ENCODE data around the gene SH3D19.

SH3D19 gene

GRCh38 chr4:151192556-151193235 lies 132.7 kb downstream of the SH3D19 start:
- DNase-seq: no peak

- DNase-seq: no peak
Observed at GRCh38 chr4:151184523-151185458, 140.6 kb downstream of the SH3D19 start.

GRCh38 chr4:151182455-151182996 lies 142.9 kb downstream of the SH3D19 start:
- DNase-seq: no peak

GRCh38 chr4:151176685-151177084 lies 148.7 kb downstream of the SH3D19 start:
- no peak for DNase-seq

GRCh38 chr4:151175754-151176631 lies 149.4 kb downstream of the SH3D19 start:
- no peak for DNase-seq

DNA sequence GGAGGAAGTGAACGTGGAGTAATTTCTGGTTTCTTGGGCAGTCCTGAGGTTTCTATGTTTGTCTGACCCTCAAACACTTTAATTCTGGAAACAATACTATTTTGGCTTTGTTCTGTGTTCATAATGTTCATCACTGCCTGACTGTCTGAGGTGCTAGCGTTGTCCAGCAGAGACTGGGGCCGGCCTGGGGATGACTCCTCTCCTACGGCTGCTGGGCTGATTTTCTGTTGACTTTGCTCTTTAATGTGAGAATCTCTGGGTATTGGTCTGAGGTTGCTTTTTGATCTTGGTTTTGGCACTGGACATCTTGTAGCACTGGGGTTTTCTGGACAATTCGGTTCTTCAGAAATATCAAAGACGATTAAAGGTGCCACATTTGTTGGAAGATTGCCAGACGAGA lies 150.2 kb downstream of the SH3D19 start:
- DNase-seq: no peak

DNA sequence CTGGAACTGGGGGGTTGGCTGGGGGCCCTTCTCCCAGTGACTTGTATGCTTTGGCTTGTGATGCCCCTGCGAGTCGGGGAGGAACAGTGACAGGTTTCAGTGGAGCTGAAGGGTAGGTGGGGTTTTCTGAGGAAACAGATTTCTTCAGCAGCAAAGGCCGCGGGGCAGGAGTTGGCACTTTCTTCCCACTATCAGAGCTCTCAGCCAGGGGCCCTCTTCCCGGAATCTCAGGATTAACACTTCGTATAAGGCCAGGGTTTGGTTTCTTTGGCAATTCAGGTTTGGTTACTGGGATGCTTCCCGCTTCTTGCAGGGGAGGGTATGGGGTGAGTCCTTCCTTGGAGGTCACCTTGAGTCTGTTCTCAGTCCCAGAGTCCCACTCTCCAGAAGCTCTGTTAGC lies 150.6 kb downstream of the SH3D19 start:
- DNase-seq: no peak

DNA sequence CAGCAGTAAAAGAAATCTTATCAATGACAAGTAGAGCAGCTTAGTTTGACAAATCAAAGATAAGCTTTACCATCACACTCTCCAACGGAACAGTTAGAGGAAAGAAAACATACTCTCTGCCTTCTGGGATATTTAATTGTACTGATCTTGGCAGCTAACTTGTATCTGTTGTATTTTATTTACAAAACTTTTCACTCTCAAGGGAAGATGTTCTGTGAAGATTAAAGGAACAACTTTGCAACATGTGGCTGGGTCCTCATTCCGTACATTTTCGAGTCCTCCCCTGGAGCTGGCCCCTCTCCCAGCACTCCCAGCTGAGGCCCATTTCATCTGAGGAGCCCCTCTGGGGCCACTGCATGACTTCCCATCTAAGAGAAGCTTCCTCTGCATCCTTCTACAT lies 151.5 kb downstream of the SH3D19 start:
- no peak for DNase-seq

DNA sequence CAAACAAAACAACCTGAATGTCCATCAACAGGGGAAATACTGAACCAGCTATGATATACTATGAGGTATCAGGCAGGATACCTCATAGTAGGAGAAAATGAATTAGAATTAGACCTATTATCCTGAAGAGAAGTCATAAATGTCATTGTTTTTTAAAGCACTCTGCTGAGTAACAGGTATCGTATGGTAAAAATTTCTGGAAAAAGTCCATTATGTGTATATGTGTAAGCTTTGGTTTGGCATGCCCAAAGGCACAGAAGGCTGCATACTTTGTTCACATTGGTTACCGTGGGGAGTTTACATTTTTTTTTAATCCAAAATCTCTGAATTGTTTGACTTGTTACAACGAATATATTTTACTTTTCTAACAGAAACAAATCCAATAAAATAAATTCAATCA lies 155.5 kb downstream of the SH3D19 start:
- no peak for DNase-seq

DNA sequence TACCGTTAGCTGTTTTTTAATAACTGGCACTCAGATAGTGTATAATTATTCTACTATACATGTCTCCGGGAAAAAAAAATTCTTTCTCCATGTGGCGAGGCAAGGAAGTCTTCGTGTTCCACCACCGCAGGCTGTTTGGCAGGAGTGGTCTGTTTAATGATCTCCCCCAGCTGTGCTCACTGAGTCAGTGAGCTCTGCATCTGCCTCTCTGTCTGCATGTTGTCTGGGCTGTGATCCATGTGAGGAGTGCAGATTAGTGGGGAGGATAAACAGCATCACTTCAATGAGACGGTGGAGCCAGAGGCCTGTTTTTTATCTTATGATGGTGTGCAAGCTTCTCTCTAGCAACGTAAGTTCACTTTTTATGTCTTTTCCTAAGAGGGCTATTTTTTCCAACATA lies 156.2 kb downstream of the SH3D19 start:
- no peak for DNase-seq

DNA sequence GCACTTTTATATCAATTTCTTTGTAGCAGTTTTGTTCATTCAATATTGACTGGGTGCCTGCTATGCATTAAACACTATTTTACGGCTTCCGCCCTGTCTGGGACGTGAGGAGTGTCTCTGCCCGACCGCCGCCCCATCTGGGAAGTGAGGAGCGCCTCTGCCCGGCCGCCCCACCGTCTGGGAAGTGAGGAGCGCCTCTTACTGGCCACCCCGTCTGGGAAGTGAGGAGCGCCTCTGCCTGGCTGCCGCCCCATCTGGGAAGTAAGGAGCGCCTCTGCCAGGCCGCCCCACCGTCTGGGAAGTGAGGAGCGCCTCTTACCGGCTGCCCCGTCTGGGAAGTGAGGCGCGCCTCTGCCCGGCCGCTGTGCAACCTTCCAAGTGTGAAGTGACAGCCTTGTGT lies 157.8 kb downstream of the SH3D19 start:
- DNase-seq: no peak

GRCh38 chr4:151166636-151167035 lies 158.8 kb downstream of the SH3D19 start:
- DNase-seq: no peak

- no peak for DNase-seq
Observed at GRCh38 chr4:151165205-151166000, 160.0 kb downstream of the SH3D19 start.

GRCh38 chr4:151163855-151164254 lies 161.6 kb downstream of the SH3D19 start:
- no peak for DNase-seq

- DNase-seq: no peak
Observed at GRCh38 chr4:151158979-151159378, 166.4 kb downstream of the SH3D19 start.

GRCh38 chr4:151157543-151157942 lies 167.9 kb downstream of the SH3D19 start:
- DNase-seq: no peak

DNA sequence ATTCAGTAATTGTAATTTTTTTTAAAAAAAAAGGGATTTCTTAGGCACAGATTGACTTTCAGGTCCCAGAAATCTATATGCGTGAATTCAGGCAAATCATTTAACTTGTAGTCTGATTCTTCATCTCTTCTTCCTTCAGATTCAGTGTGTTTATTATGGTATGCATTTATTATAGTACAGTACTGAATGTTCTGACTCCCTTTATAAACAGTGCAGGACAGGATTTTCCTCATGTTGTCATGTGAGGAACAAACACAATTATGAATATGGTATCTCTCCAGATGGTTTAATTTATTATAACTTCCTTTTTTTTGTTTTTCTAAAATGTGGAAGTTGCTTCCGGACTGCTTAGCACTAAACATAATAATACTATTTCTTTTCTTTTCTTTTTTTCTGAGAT lies 171.8 kb downstream of the SH3D19 start:
- DNase-seq: no peak

- DNase-seq: no peak
Observed at GRCh38 chr4:151152028-151152427, 173.4 kb downstream of the SH3D19 start.

DNA sequence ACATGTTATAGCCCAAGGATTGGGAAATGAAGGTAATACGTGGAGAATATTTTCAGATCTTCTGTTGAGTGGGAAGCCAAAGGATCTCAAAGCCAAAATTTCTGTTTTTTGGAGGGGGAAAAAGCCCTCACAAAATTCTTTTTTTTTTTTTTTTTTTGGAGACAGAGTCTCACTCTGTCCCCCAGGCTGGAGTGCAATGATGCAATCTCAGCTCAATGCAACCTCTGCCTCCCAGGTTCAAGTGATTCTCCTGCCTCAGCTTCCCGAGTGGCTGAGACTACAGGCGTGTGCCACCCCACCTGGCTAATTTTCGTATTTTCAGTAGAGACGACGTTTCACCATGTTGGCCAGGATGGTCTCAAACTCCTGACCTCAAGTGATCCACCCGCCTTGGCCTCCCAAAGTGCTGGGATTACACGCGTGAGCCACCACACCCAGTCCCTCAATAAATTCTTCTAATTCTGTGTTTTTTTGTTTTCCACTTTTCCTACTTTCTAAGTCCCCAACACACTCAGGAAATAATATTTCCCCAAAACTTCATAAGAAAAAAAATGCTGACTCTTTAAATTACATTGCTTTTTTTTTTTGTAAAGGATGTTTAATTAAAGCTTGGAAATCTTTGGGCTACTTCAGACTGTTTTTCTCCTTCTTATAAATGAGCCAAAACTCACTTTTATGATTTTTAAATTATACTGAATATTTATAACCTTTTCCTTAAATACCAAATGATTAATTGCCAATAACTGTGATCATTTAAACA lies 174.4 kb downstream of the SH3D19 start:
- DNase-seq: no peak

- no peak for DNase-seq
Observed at GRCh38 chr4:151148261-151148660, 177.1 kb downstream of the SH3D19 start.

- no peak for DNase-seq
Observed at GRCh38 chr4:151147000-151147399, 178.4 kb downstream of the SH3D19 start.

Measured in CD4-positive, alpha-beta T cell treated with Interleukin-4 for 4 hours (primary cell).